WTC11 (cell line): Measurements from ENCODE around the gene CTTNBP2.

Experiments
- CREB1 ChIP-seq: sonication (generic); formaldehyde crosslinking; IDR thresholded peaks from 2 replicates; pipeline ENCODE4 v1.8.0; 2023; ENCODE audit warnings: mild to moderate bottlenecking, missing genetic modification reagents
- E2F4 ChIP-seq: sonication (generic); formaldehyde crosslinking; IDR thresholded peaks from 2 replicates; pipeline ENCODE4 v1.8.1; 2022; ENCODE audit warnings: low read depth, mild to moderate bottlenecking, moderate library complexity, missing genetic modification reagents, borderline replicate concordance
- ESRRA ChIP-seq: sonication (generic); formaldehyde crosslinking; IDR thresholded peaks from 2 replicates; pipeline ENCODE4 v1.8.1; 2022; ENCODE audit warnings: mild to moderate bottlenecking, missing genetic modification reagents, borderline replicate concordance
- ETV6 ChIP-seq: sonication (generic); formaldehyde crosslinking; IDR thresholded peaks from 2 replicates; pipeline ENCODE4 v1.8.1; 2022; ENCODE audit warnings: mild to moderate bottlenecking, missing genetic modification reagents
- FOXP4 ChIP-seq: sonication (generic); formaldehyde crosslinking; IDR thresholded peaks from 2 replicates; pipeline ENCODE4 v1.8.0; 2022; ENCODE audit warnings: mild to moderate bottlenecking, missing genetic modification reagents
- NFYB ChIP-seq: sonication (generic); formaldehyde crosslinking; conservative IDR thresholded peaks from 2 replicates; pipeline ENCODE4 v1.8.0; 2022; ENCODE audit warnings: low read depth, missing genetic modification reagents
- TEAD4 ChIP-seq: sonication (generic); formaldehyde crosslinking; IDR thresholded peaks from 2 replicates; pipeline ENCODE4 v1.8.0; 2022; ENCODE audit warnings: mild to moderate bottlenecking, missing genetic modification reagents
- ZNF138 ChIP-seq: sonication (generic); formaldehyde crosslinking; conservative IDR thresholded peaks from 2 replicates; pipeline ENCODE4 v1.8.1; 2022; ENCODE audit warnings: mild to moderate bottlenecking, moderate library complexity, missing genetic modification reagents
- ZNF232 ChIP-seq: sonication (generic); formaldehyde crosslinking; IDR thresholded peaks from 2 replicates; pipeline ENCODE4 v1.8.0; 2022; ENCODE audit warnings: mild to moderate bottlenecking, missing genetic modification reagents
- TF ChIP-seq, protein P1 (sequence below): fragments of 200-600 bp; IDR thresholded peaks from 2 replicates; pipeline ENCODE4 v1.8.0; 2022; ENCODE audit warnings: antibody characterized with exemption
- TF ChIP-seq, protein P2 (sequence below): sonication (generic); formaldehyde crosslinking; IDR thresholded peaks from 2 replicates; pipeline ENCODE4 v1.8.0; 2022; ENCODE audit warnings: mild to moderate bottlenecking, missing genetic modification reagents

DNA sequence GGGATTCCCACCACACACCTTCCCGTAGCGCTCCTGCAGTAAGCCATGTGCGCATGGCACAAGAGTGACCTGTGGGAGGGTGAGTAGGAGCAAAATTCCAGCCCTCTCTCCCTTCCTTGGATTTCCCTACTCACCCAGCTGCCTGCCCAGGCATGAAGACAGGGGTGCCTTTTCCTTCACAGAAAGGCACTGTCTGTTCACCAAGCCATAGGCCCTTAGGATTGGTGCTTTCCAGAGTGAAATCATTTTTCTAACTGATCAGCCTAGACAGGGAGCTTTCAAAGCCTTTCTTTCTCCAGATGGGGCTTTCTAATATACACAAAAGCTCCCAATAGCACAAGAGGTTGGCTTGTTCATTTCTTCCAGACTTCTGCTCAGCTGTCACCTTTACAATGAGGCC lies 79.7 kb downstream of the CTTNBP2 start:
- TF ChIP-seq, protein P1, sequence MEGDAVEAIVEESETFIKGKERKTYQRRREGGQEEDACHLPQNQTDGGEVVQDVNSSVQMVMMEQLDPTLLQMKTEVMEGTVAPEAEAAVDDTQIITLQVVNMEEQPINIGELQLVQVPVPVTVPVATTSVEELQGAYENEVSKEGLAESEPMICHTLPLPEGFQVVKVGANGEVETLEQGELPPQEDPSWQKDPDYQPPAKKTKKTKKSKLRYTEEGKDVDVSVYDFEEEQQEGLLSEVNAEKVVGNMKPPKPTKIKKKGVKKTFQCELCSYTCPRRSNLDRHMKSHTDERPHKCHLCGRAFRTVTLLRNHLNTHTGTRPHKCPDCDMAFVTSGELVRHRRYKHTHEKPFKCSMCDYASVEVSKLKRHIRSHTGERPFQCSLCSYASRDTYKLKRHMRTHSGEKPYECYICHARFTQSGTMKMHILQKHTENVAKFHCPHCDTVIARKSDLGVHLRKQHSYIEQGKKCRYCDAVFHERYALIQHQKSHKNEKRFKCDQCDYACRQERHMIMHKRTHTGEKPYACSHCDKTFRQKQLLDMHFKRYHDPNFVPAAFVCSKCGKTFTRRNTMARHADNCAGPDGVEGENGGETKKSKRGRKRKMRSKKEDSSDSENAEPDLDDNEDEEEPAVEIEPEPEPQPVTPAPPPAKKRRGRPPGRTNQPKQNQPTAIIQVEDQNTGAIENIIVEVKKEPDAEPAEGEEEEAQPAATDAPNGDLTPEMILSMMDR, result no peak
- TF ChIP-seq FOXP4 (CRISPR knock-in tag), result no peak
- TF ChIP-seq, protein P2, sequence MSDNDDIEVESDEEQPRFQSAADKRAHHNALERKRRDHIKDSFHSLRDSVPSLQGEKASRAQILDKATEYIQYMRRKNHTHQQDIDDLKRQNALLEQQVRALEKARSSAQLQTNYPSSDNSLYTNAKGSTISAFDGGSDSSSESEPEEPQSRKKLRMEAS, result no peak
- no peak for TF ChIP-seq ETV6
- TF ChIP-seq ESRRA (CRISPR knock-in tag), result no peak
- no peak for TF ChIP-seq CREB1 (CRISPR knock-in tag)
- no peak for TF ChIP-seq NFYB
- TF ChIP-seq ZNF138 (CRISPR knock-in tag), result no peak
- no peak for TF ChIP-seq TEAD4 (CRISPR knock-in tag)
- TF ChIP-seq E2F4 (CRISPR knock-in tag), result no peak
- no peak for TF ChIP-seq ZNF232 (CRISPR knock-in tag)
